ENCODE data around the gene ACADVL. TPM values are rescaled to one million over a fixed set of nuclear protein-coding genes. Genes with fewer than 3 reads are reported as not detected.
A peak's percentile ranks its signal among the peaks of the same experiment; 100 is the strongest.

Gene ACADVL
- total RNA-seq, 1 experiment from 2014 or later: 283 TPM

DNA sequence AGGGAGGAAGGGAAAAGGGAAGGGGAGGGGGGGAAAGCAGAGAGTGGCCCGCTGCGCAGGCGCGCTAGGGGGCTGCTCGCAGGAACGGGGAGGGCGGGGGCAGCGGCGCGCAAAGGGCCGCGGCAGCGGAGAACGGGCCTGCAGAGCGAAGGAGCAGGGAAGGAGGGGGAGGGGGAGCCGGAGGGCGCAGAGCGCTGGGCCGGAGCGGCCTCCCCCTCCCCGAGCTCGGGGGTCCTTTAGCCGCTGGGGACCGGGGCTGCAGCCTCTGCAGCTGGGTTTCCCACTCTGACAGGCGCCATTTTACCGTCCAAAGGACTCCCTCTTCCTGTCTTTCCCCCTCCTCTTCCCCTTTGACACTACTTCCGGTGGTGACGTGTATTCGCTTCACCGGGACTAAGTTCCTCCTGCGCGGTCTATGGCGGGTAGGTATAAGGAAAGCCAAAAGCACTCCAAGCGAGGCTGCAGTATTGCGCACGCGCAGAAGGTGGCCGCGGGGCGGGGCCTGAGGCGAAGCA is 32.0 kb downstream of the ACADVL start, which contains the start of gene CTDNEP1:
CTDNEP1 (minus strand) TSS at position 74 of the 515 bp plus-strand sequence. CDS start 438 bp downstream, outside the sequence.
- TF ChIP-seq, protein P1, sequence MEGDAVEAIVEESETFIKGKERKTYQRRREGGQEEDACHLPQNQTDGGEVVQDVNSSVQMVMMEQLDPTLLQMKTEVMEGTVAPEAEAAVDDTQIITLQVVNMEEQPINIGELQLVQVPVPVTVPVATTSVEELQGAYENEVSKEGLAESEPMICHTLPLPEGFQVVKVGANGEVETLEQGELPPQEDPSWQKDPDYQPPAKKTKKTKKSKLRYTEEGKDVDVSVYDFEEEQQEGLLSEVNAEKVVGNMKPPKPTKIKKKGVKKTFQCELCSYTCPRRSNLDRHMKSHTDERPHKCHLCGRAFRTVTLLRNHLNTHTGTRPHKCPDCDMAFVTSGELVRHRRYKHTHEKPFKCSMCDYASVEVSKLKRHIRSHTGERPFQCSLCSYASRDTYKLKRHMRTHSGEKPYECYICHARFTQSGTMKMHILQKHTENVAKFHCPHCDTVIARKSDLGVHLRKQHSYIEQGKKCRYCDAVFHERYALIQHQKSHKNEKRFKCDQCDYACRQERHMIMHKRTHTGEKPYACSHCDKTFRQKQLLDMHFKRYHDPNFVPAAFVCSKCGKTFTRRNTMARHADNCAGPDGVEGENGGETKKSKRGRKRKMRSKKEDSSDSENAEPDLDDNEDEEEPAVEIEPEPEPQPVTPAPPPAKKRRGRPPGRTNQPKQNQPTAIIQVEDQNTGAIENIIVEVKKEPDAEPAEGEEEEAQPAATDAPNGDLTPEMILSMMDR (conservative IDR thresholded peaks at IDR 0.05): no peak
- Histone ChIP-seq H2BK12ac (ENCODE audit: insufficient read length, low read depth, low read length) (no peak within 1 kb of the TSS), H3K18ac (ENCODE audit: insufficient read length, low read depth, low read length) (peak within 1 kb of the TSS; percentile 90), H2BK20ac (ENCODE audit: low read depth, low read length, poor library complexity, severe bottlenecking) (no peak within 1 kb of the TSS), H4K5ac (ENCODE audit: insufficient read length, low read depth, low read length) (no peak within 1 kb of the TSS), H3K4me1 (ENCODE audit: insufficient read depth, low read length) (no peaks in the 10 kb centered on the region; the same call in 1 of the 2 replicates), H3K79me2 (ENCODE audit: insufficient read depth, low read length) (peaks cover 24% of the 10 kb centered on the region; the same call in 1 of the 2 replicates), H2BK120ac (ENCODE audit: low read depth, low read length, poor library complexity, severe bottlenecking) (peak within 1 kb of the TSS; percentile 50), H3K4me2 (ENCODE audit: insufficient read depth, insufficient read length, low read length) (peak within 1 kb of the TSS; percentile 79), H3K27me3 (ENCODE audit: insufficient read depth, low read length) (no peaks in the 10 kb centered on the region), H3K9me3 (ENCODE audit: control insufficient read depth, low read depth, low read length) (no peaks in the 10 kb centered on the region), H3K23ac (ENCODE audit: insufficient read length, low read depth, low read length) (no peak within 1 kb of the TSS), H2AFZ (ENCODE audit: low read length) (no peak within 1 kb of the TSS), H3K4ac (ENCODE audit: low read depth, low read length) (no peak within 1 kb of the TSS), H2AK5ac (ENCODE audit: insufficient read length, low read length) (no peak within 1 kb of the TSS), H3K9ac (ENCODE audit: extremely low read depth, insufficient read length, low read length) (peak within 1 kb of the TSS; percentile 81), H4K20me1 (ENCODE audit: control insufficient read depth, insufficient read depth, insufficient read length) (no peaks in the 10 kb centered on the region), H4K8ac (replicated peaks; ENCODE audit: insufficient read length, low read depth, low read length) (no peak within 1 kb of the TSS), H3T11ph (ENCODE audit: low read length) (no peak within 1 kb of the TSS), H3K14ac (ENCODE audit: insufficient read depth, low read length) (peak within 1 kb of the TSS; percentile 81), H3K56ac (ENCODE audit: insufficient read length, low read depth, low read length) (no peak within 1 kb of the TSS), H2BK5ac (ENCODE audit: insufficient read length, low read length) (no peak within 1 kb of the TSS), H2BK15ac (ENCODE audit: low read depth, low read length) (no peak within 1 kb of the TSS), H3K79me1 (ENCODE audit: insufficient read depth, low read depth, low read length, poor library complexity, severe bottlenecking) (peaks cover 13% of the 10 kb centered on the region), H3K23me2 (ENCODE audit: insufficient read length, low read depth, low read length, poor library complexity, severe bottlenecking) (peaks cover 6% of the 10 kb centered on the region), H3K27ac (ENCODE audit: insufficient read length, low read depth, low read length) (peak within 1 kb of the TSS; percentile 9), H4K91ac (ENCODE audit: insufficient read length, low read depth, low read length) (no peak within 1 kb of the TSS)
- H3K4me3 Mint-ChIP-seq: peak within 1 kb of the TSS; percentile 90 to 95
- peak within 1 kb of the TSS; percentile 100 for H3K27ac Mint-ChIP-seq
- no peaks in the 10 kb centered on the region; the same call in 1 of the 2 replicates for H3K27me3 Mint-ChIP-seq (ENCODE audit: low read depth)
- H3K36me3 Mint-ChIP-seq (ENCODE audit: insufficient read depth in 1 of 3, low read depth in 3 of 3): peaks cover 21 to 38% (median 38%) of the 10 kb centered on the region in 3 experiments
- no peaks in the 10 kb centered on the region for H3K9me3 Mint-ChIP-seq
- DNase-seq: peak; percentile 100
- WGBS (ENCODE audit: extremely low coverage, insufficient read length, low lambda C conversion rate): no CpG with 5 or more reads among the region's 41 CpGs
- peaks cover 25 to 30% of the 10 kb centered on the region in 2 experiments for H3K4me1 Mint-ChIP-seq
